Measurements from ENCODE around the gene INAVA. TPM values are rescaled to one million over a fixed set of nuclear protein-coding genes. Genes with fewer than 3 reads are reported as not detected.

The INAVA gene
- total and polyA plus RNA-seq, 2 of the 13 experiments (the other 11 are each of a cell fraction or from before 2014, with no cell fraction given): 6.0 to 13.5 TPM

- TF ChIP-seq AKNA (CRISPR knock-in tag; IDR thresholded peaks at IDR 0.05; ENCODE audit: borderline replicate concordance) (no peak), FOXO1 (CRISPR knock-in tag; IDR thresholded peaks at IDR 0.05) (no peak), AKAP8 (CRISPR knock-in tag; IDR thresholded peaks at IDR 0.05) (no peak), REPIN1 (CRISPR knock-in tag; IDR thresholded peaks at IDR 0.05; ENCODE audit: borderline replicate concordance, low read depth) (no peak), ZIK1 (CRISPR knock-in tag; IDR thresholded peaks at IDR 0.05; ENCODE audit: borderline replicate concordance, low read depth) (no peak), ZNF652 (CRISPR knock-in tag; IDR thresholded peaks at IDR 0.05; ENCODE audit: borderline replicate concordance, low read depth) (no peak), CC2D1A (CRISPR knock-in tag; IDR thresholded peaks at IDR 0.05) (no peak), NR2F6 (IDR thresholded peaks at IDR 0.05) (peak; percentile 28; the same call in 1 of the 2 replicates), NR2F6 (CRISPR knock-in tag; IDR thresholded peaks at IDR 0.05) (peak; percentile 13; the same call in 1 of the 2 replicates), DR1 (CRISPR knock-in tag; IDR thresholded peaks at IDR 0.05) (no peak), KLF16 (CRISPR knock-in tag; IDR thresholded peaks at IDR 0.05) (0 out of 4 replicates have a peak, but pooled peaks of 1 of the 2 experiments have one; percentile 54), ZBTB33 (CRISPR knock-in tag; IDR thresholded peaks at IDR 0.05) (no peak), E2F2 (CRISPR knock-in tag; IDR thresholded peaks at IDR 0.05; ENCODE audit: borderline replicate concordance) (no peak), MLLT10 (CRISPR knock-in tag; IDR thresholded peaks at IDR 0.05) (no peak), HDAC2 (CRISPR knock-in tag; IDR thresholded peaks at IDR 0.05) (0 out of 2 replicates have a peak, but pooled peaks have one; percentile 40), KLF15 (CRISPR knock-in tag; IDR thresholded peaks at IDR 0.05; ENCODE audit: borderline replicate concordance) (no peak), HNF4A (CRISPR knock-in tag; IDR thresholded peaks at IDR 0.05) (peak; percentile 93), TEF (CRISPR knock-in tag; IDR thresholded peaks at IDR 0.05) (no peak), ZSCAN31 (CRISPR knock-in tag; IDR thresholded peaks at IDR 0.05; ENCODE audit: low read depth) (no peak), TCF7L2 (IDR thresholded peaks at IDR 0.05; ENCODE audit: low read depth, low read length) (no peak), ZFP37 (CRISPR knock-in tag; IDR thresholded peaks at IDR 0.05; ENCODE audit: borderline replicate concordance) (no peak), NR3C1 (CRISPR knock-in tag; IDR thresholded peaks at IDR 0.05) (no peak), ISX (CRISPR knock-in tag; conservative IDR thresholded peaks at IDR 0.05) (no peak), JUND (CRISPR knock-in tag; IDR thresholded peaks at IDR 0.05) (0 out of 2 replicates have a peak, but pooled peaks have one; percentile 22)
Observed at GRCh38 chr1:200899451-200899915, 4.8 kb downstream of the INAVA start (continued).
